ENCODE measurements around the gene BRD4.

The BRD4 gene

GRCh38 chr19:15222738-15223648 is 109.3 kb downstream of the BRD4 start:
- DNase-seq = peak; percentile 86

- no peak for DNase-seq
Observed at GRCh38 chr19:15220833-15221232, 111.5 kb downstream of the BRD4 start.

- no peak for DNase-seq
Observed at GRCh38 chr19:15218501-15218900, 113.8 kb downstream of the BRD4 start.

- no peak for DNase-seq
Observed at GRCh38 chr19:15216363-15216762, 116.0 kb downstream of the BRD4 start.

GRCh38 chr19:15213715-15214381 is 118.5 kb downstream of the BRD4 start:
- DNase-seq = no peak

GRCh38 chr19:15212711-15213110 is 119.6 kb downstream of the BRD4 start:
- no peak for DNase-seq

GRCh38 chr19:15210323-15210781 is 122.0 kb downstream of the BRD4 start:
- no peak for DNase-seq

GRCh38 chr19:15201374-15202023 is 130.8 kb downstream of the BRD4 start:
- DNase-seq = no peak

GRCh38 chr19:15200553-15201364 is 131.6 kb downstream of the BRD4 start, which contains the start of gene NOTCH3:
TSS of gene NOTCH3 (minus strand) at chr19:15200995. CDS start at chr19:15200905, 90 bp downstream.
- no peak for DNase-seq

- no peak for DNase-seq
Observed at GRCh38 chr19:15199661-15200552, 132.4 kb downstream of the BRD4 start.

GRCh38 chr19:15198951-15199660 is 133.2 kb downstream of the BRD4 start:
- no peak for DNase-seq

- no peak for DNase-seq
Observed at GRCh38 chr19:15197942-15198341, 134.4 kb downstream of the BRD4 start.

GRCh38 chr19:15197275-15197941 is 134.9 kb downstream of the BRD4 start:
- DNase-seq = no peak

GRCh38 chr19:15196360-15197005 is 135.9 kb downstream of the BRD4 start:
- DNase-seq = no peak

GRCh38 chr19:15195371-15196334 is 136.7 kb downstream of the BRD4 start:
- peak; percentile 4 for DNase-seq

GRCh38 chr19:15194938-15195337 is 137.4 kb downstream of the BRD4 start:
- no peak for DNase-seq

- DNase-seq = no peak
Observed at GRCh38 chr19:15191982-15192381, 140.4 kb downstream of the BRD4 start.

GRCh38 chr19:15191514-15191913 is 140.8 kb downstream of the BRD4 start:
- DNase-seq = no peak
